Neural cell (in vitro differentiated cells): ENCODE data around the gene FAM181B. TPM values are rescaled to one million over a fixed set of nuclear protein-coding genes. Genes with fewer than 3 reads are reported as not detected.

Experiments
- H2AFZ ChIP-seq: fragments of 200-600, 300-800 bp; sonication (generic), shearing (Covaris generic); 2 replicates; pipeline ENCODE4 v1.6.0; 2014; ENCODE audit warnings: low read depth, mild to moderate bottlenecking, antibody characterized with exemption, low read length, moderate library complexity
- H3F3A ChIP-seq: fragments of 200-600 bp; shearing (Covaris generic); 2 replicates; pipeline ENCODE4 v1.6.1; 2016; ENCODE audit warnings: mild to moderate bottlenecking, moderate library complexity, mixed read lengths, antibody characterized with exemption, low read length; ENCODE audit not compliant: insufficient read depth, poor library complexity, severe bottlenecking
- H3K27ac ChIP-seq: fragments of 200-600, 300-800 bp; sonication (generic), shearing (Covaris generic); 2 replicates; pipeline ENCODE4 v1.5.1; 2014; ENCODE audit warnings: mild to moderate bottlenecking, low read length, moderate library complexity
- H3K27me3 ChIP-seq: fragments of 300-800, 200-600 bp; sonication (generic), shearing (Covaris generic); 2 replicates; pipeline ENCODE4 v1.6.0; 2014; ENCODE audit warnings: mild to moderate bottlenecking, low read depth, low read length, moderate library complexity; ENCODE audit not compliant: insufficient read depth
- H3K36me3 ChIP-seq: fragments of 300-800, 200-600 bp; sonication (generic), shearing (Covaris generic); 2 replicates; pipeline ENCODE4 v1.5.1; 2014; ENCODE audit warnings: mild to moderate bottlenecking, antibody characterized with exemption, low read length, moderate library complexity; ENCODE audit not compliant: insufficient read depth
- H3K4me2 ChIP-seq: fragments of 300-800, 200-600 bp; sonication (generic), shearing (Covaris generic); 2 replicates; pipeline ENCODE4 v1.6.0; 2014; ENCODE audit warnings: mild to moderate bottlenecking, low read length
- H3K4me3 ChIP-seq: fragments of 300-800, 200-600 bp; sonication (generic), shearing (Covaris generic); 2 replicates; pipeline ENCODE4 v1.5.1; 2014; ENCODE audit warnings: mild to moderate bottlenecking, low read length, moderate library complexity
- H3K79me2 ChIP-seq: fragments of 200-600 bp; shearing (Covaris generic); replicated peaks from 2 replicates; pipeline ENCODE4 v1.6.0; 2014; ENCODE audit warnings: mild to moderate bottlenecking, low read length, moderate library complexity; ENCODE audit not compliant: insufficient read depth
- H3K9ac ChIP-seq: fragments of 300-800, 200-600 bp; sonication (generic), shearing (Covaris generic); 2 replicates; pipeline ENCODE4 v1.6.1; 2016; ENCODE audit warnings: mild to moderate bottlenecking, low read length, mixed read lengths
- H3K9me2 ChIP-seq: fragments of 200-600 bp; shearing (Covaris generic); 2 replicates; pipeline ENCODE4 v1.6.1; 2016; ENCODE audit warnings: mild to moderate bottlenecking, low read length, mixed read lengths; ENCODE audit not compliant: insufficient read depth
- H3K9me3 ChIP-seq: fragments of 200-600, 300-800 bp; sonication (generic), shearing (Covaris generic); 2 replicates; pipeline ENCODE4 v1.6.1; 2016; ENCODE audit warnings: mild to moderate bottlenecking, mixed run types, low read length, moderate library complexity, mixed read lengths
- H4K20me1 ChIP-seq: fragments of 200-600 bp; shearing (Covaris generic); 2 replicates; pipeline ENCODE4 v1.6.1; 2016; ENCODE audit warnings: mild to moderate bottlenecking, mixed run types; ENCODE audit not compliant: insufficient read depth
- EP300 ChIP-seq: fragments of 450-650 bp; conservative IDR thresholded peaks from 2 replicates; pipeline ENCODE4 v1.6.1; 2014; ENCODE audit warnings: antibody characterized with exemption, mild to moderate bottlenecking, moderate library complexity; ENCODE audit not compliant: poor library complexity, severe bottlenecking
- EZH2 ChIP-seq: fragments of 200-600, 300-800 bp; shearing (Covaris generic), sonication (generic); IDR thresholded peaks from 2 replicates; pipeline ENCODE4 v1.6.1; 2014; ENCODE audit warnings: antibody characterized with exemption, low read length, borderline replicate concordance, mild to moderate bottlenecking; ENCODE audit not compliant: insufficient read depth, poor library complexity, severe bottlenecking
- MXI1 ChIP-seq: fragments of 450-650 bp; conservative IDR thresholded peaks from 2 replicates; pipeline ENCODE4 v1.6.1; 2014; ENCODE audit warnings: antibody characterized with exemption, mild to moderate bottlenecking; ENCODE audit not compliant: poor library complexity, severe bottlenecking
- POLR2AphosphoS5 ChIP-seq: IDR thresholded peaks from 2 replicates; pipeline ENCODE4 v1.6.1; 2012
- RAD21 ChIP-seq: fragments of 450-650 bp; conservative IDR thresholded peaks from 2 replicates; pipeline ENCODE4 v1.6.1; 2014; ENCODE audit warnings: antibody characterized with exemption, mild to moderate bottlenecking, moderate library complexity
- SMC3 ChIP-seq: fragments of 450-650 bp; conservative IDR thresholded peaks from 2 replicates; pipeline ENCODE4 v1.6.1; 2014; ENCODE audit warnings: antibody characterized with exemption, mild to moderate bottlenecking, moderate library complexity; ENCODE audit not compliant: poor library complexity
- TAF1 ChIP-seq: IDR thresholded peaks from 2 replicates; pipeline ENCODE4 v1.6.1; 2012; ENCODE audit warnings: low read depth
- polyA plus RNA-seq: library from polyadenylated mRNA; depleted of rRNA; stranded (reverse); fragments of >200 nt; gene quantifications from 2 replicates; pipeline ENCODE4 v1.2.3, GENCODE V29; 2014
- TF ChIP-seq, protein P1 (sequence below): fragments of 450-650 bp; IDR thresholded peaks from 2 replicates; pipeline ENCODE4 v1.5.1; 2014; ENCODE audit warnings: antibody characterized with exemption, mild to moderate bottlenecking, moderate library complexity; ENCODE audit not compliant: poor library complexity, severe bottlenecking
- TF ChIP-seq, protein P2 (sequence below): IDR thresholded peaks from 2 replicates; pipeline ENCODE4 v1.6.1; 2012; ENCODE audit warnings: borderline replicate concordance

Gene FAM181B
- polyA plus RNA-seq, 1 donor from 2014 or later, result 1.3 TPM

DNA sequence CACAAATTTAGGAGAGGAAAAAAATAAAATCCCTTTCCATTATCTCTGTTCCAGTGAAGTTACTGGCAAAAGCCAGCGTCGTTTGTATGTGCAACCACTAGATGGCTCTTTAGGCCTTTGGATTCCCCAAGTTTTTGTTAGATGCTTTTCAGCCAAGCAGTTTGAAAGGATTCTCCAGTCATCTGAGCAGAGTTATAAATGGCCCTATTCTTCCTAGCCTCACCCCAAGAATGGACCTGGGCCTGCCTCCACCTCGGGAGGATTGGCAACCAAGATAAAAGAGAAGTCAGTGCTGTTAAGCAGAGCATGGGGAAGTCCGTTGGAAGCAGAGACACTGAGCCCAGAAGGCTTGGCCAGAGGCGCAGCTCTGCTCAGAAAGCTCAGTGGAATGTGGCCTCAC is 15.4 kb downstream of the FAM181B start:
- Histone ChIP-seq H3K9me3 (no peaks in the 10 kb centered on the region), H3K27ac (no peak overlapping the region), H3K79me2 (no peaks in the 10 kb centered on the region), H3F3A (no peaks in the 10 kb centered on the region), H3K4me3 (no peak overlapping the region), H3K9ac (no peak overlapping the region), H3K36me3 (no peaks in the 10 kb centered on the region), H3K4me2 (no peak overlapping the region), H3K9me2 (no peaks in the 10 kb centered on the region), H4K20me1 (no peaks in the 10 kb centered on the region), H2AFZ (no peak overlapping the region), H3K27me3 (no peaks in the 10 kb centered on the region)
- TF ChIP-seq RAD21, result peak; percentile 93
- TF ChIP-seq SMC3, result peak; percentile 91
- TF ChIP-seq EP300, result no peak
- no peak for TF ChIP-seq EZH2
- TF ChIP-seq, protein P1, sequence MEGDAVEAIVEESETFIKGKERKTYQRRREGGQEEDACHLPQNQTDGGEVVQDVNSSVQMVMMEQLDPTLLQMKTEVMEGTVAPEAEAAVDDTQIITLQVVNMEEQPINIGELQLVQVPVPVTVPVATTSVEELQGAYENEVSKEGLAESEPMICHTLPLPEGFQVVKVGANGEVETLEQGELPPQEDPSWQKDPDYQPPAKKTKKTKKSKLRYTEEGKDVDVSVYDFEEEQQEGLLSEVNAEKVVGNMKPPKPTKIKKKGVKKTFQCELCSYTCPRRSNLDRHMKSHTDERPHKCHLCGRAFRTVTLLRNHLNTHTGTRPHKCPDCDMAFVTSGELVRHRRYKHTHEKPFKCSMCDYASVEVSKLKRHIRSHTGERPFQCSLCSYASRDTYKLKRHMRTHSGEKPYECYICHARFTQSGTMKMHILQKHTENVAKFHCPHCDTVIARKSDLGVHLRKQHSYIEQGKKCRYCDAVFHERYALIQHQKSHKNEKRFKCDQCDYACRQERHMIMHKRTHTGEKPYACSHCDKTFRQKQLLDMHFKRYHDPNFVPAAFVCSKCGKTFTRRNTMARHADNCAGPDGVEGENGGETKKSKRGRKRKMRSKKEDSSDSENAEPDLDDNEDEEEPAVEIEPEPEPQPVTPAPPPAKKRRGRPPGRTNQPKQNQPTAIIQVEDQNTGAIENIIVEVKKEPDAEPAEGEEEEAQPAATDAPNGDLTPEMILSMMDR, result peak; percentile 94
- no peak for TF ChIP-seq TAF1
- no peak for TF ChIP-seq POLR2AphosphoS5
- TF ChIP-seq, protein P2, sequence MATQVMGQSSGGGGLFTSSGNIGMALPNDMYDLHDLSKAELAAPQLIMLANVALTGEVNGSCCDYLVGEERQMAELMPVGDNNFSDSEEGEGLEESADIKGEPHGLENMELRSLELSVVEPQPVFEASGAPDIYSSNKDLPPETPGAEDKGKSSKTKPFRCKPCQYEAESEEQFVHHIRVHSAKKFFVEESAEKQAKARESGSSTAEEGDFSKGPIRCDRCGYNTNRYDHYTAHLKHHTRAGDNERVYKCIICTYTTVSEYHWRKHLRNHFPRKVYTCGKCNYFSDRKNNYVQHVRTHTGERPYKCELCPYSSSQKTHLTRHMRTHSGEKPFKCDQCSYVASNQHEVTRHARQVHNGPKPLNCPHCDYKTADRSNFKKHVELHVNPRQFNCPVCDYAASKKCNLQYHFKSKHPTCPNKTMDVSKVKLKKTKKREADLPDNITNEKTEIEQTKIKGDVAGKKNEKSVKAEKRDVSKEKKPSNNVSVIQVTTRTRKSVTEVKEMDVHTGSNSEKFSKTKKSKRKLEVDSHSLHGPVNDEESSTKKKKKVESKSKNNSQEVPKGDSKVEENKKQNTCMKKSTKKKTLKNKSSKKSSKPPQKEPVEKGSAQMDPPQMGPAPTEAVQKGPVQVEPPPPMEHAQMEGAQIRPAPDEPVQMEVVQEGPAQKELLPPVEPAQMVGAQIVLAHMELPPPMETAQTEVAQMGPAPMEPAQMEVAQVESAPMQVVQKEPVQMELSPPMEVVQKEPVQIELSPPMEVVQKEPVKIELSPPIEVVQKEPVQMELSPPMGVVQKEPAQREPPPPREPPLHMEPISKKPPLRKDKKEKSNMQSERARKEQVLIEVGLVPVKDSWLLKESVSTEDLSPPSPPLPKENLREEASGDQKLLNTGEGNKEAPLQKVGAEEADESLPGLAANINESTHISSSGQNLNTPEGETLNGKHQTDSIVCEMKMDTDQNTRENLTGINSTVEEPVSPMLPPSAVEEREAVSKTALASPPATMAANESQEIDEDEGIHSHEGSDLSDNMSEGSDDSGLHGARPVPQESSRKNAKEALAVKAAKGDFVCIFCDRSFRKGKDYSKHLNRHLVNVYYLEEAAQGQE, result no peak
- no peak for TF ChIP-seq MXI1

DNA sequence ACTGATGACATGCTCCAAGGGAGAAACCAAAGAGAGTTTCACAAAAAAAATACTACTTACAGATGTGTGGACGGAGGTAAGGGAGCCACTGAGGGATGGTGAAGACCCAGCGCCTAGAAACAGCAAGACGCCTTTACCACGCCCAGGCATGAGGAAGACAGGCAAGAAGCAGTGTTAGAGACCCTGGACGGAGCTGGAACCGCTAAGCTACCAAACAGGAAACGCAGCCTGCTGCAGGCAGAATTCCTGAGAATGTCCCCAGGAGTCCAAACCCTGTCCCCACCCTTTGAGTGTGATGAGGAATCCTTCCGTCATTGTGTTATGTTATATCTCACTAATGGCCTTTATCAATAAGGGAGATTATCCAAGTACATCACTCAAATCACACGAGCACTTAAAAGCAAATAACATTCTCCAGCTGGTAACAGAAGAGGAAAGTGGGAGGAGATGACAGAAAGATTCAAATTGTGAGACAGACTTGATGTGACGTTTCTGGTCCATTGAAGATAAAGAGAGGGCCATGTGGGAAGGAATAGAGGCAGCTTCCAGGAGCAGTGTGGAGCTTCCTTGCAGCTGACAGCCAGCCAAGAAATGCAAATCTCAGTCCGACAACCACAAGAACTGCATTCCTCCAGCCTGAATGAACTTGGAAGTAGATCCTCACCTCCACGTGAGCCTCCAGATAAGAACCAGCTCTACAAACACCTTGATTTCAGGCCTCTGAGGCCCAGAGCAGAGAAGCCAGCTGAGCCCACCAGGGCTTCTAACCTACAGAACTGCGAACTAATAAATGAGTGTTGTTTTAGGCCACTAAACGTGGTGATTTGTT is 19.1 kb downstream of the FAM181B start:
- Histone ChIP-seq H3F3A (no peaks in the 10 kb centered on the region), H3K27me3 (no peaks in the 10 kb centered on the region), H3K9ac (no peak overlapping the region), H2AFZ (no peak overlapping the region), H3K4me3 (no peak overlapping the region), H3K36me3 (no peaks in the 10 kb centered on the region), H3K27ac (no peak overlapping the region), H3K79me2 (no peaks in the 10 kb centered on the region), H3K9me2 (no peaks in the 10 kb centered on the region), H4K20me1 (no peaks in the 10 kb centered on the region), H3K9me3 (no peaks in the 10 kb centered on the region), H3K4me2 (no peak overlapping the region)
- TF ChIP-seq POLR2AphosphoS5, result no peak
- TF ChIP-seq EZH2, result no peak
- no peak for TF ChIP-seq EP300
- TF ChIP-seq MXI1, result no peak
- TF ChIP-seq, protein P1, result no peak
- TF ChIP-seq RAD21, result no peak
- TF ChIP-seq SMC3, result no peak
- TF ChIP-seq, protein P2, result no peak
- no peak for TF ChIP-seq TAF1
